NCI-H1436 (cell line): ENCODE data around the gene GALP.
"Not testable (repeated sequence)": the region's sequence is repeated elsewhere in the genome, so short reads cannot be mapped to it uniquely, and the experiment has no call there.

ENCODE experiments used
- DNase-seq: peaks from one replicate; lab custom pipeline; 2025; lab: John Stamatoyannopoulos, UW

The GALP gene

GRCh38 chr19:56191115-56191514, 15.3 kb downstream of the GALP start:
- no peak for DNase-seq

- DNase-seq, result no peak
Observed at GRCh38 chr19:56191711-56192110, 15.9 kb downstream of the GALP start.

GRCh38 chr19:56193981-56194640, 18.3 kb downstream of the GALP start:
- no peak for DNase-seq

- not testable (repeated sequence) for DNase-seq
Observed at GRCh38 chr19:56197646-56198045, 21.8 kb downstream of the GALP start, which contains the start of gene ZSCAN5B. Gene ZSCAN5B (minus strand): TSS chr19:56197783. CDS start chr19:56193052, 4,731 bp downstream.

- no peak for DNase-seq
Observed at GRCh38 chr19:56199687-56200086, 23.9 kb downstream of the GALP start.

- no peak for DNase-seq
Observed at GRCh38 chr19:56201973-56202372, 26.2 kb downstream of the GALP start, which contains the start of gene ZSCAN5C. Gene ZSCAN5C (plus strand): TSS chr19:56202273. CDS start chr19:56205914, 3,641 bp downstream.

- not testable (repeated sequence) for DNase-seq
Observed at GRCh38 chr19:56207581-56207980, 31.8 kb downstream of the GALP start.

GRCh38 chr19:56209091-56209490, 33.3 kb downstream of the GALP start:
- DNase-seq, result no peak

- DNase-seq, result not testable (repeated sequence)
Observed at GRCh38 chr19:56210036-56210435, 34.2 kb downstream of the GALP start.

GRCh38 chr19:56211718-56212117, 35.9 kb downstream of the GALP start:
- no peak for DNase-seq

- DNase-seq, result no peak
Observed at GRCh38 chr19:56217039-56217949, 41.5 kb downstream of the GALP start.

GRCh38 chr19:56218961-56219360, 43.2 kb downstream of the GALP start:
- no peak for DNase-seq

GRCh38 chr19:56221442-56221841, 45.6 kb downstream of the GALP start:
- DNase-seq, result not testable (repeated sequence)

GRCh38 chr19:56221851-56222250, 46.0 kb downstream of the GALP start:
- DNase-seq, result no peak

GRCh38 chr19:56222901-56223300, 47.1 kb downstream of the GALP start:
- no peak for DNase-seq

- no peak for DNase-seq
Observed at GRCh38 chr19:56223481-56223880, 47.7 kb downstream of the GALP start.
